ENCODE measurements around the gene PHACTR1. TPM values are rescaled to one million over a fixed set of nuclear protein-coding genes. Genes with fewer than 3 reads are reported as not detected.

Gene PHACTR1
- total and polyA plus RNA-seq, 9 of the 15 experiments (the other 6 are each of a cell fraction or from before 2014, with no cell fraction given) = 11.5 to 32.6 (median 22.0) TPM

DNA sequence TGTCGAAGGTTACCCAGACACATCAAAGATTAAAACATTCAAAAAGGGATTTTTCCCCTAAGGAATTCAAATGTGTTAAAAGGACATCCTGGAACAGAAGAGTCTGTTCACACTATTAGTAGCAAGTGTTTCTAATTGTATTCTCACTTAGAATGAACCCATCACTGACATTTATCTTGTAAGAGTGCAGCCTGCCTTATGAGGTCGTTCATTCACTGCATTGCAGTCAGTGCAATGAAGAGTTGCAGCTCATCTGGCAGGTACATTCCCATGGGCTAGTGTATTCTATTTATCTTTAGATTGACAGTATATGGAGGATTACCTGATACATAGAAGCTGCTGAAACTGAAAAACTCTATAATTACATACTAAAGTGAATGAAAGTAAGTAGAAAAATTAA is 36.5 kb downstream of the PHACTR1 start (continued):
- TF ChIP-seq MYBL2 (IDR thresholded peaks at IDR 0.05; ENCODE audit: low read depth) (no peak), MYBL2 (CRISPR knock-in tag; IDR thresholded peaks at IDR 0.05; ENCODE audit: borderline replicate concordance) (no peak), L3MBTL2 (IDR thresholded peaks at IDR 0.05) (no peak), NBN (IDR thresholded peaks at IDR 0.05; ENCODE audit: low read depth) (no peak), MXI1 (IDR thresholded peaks at IDR 0.05; ENCODE audit: low read depth, low read length) (no peak)
- TF ChIP-seq, protein P1, sequence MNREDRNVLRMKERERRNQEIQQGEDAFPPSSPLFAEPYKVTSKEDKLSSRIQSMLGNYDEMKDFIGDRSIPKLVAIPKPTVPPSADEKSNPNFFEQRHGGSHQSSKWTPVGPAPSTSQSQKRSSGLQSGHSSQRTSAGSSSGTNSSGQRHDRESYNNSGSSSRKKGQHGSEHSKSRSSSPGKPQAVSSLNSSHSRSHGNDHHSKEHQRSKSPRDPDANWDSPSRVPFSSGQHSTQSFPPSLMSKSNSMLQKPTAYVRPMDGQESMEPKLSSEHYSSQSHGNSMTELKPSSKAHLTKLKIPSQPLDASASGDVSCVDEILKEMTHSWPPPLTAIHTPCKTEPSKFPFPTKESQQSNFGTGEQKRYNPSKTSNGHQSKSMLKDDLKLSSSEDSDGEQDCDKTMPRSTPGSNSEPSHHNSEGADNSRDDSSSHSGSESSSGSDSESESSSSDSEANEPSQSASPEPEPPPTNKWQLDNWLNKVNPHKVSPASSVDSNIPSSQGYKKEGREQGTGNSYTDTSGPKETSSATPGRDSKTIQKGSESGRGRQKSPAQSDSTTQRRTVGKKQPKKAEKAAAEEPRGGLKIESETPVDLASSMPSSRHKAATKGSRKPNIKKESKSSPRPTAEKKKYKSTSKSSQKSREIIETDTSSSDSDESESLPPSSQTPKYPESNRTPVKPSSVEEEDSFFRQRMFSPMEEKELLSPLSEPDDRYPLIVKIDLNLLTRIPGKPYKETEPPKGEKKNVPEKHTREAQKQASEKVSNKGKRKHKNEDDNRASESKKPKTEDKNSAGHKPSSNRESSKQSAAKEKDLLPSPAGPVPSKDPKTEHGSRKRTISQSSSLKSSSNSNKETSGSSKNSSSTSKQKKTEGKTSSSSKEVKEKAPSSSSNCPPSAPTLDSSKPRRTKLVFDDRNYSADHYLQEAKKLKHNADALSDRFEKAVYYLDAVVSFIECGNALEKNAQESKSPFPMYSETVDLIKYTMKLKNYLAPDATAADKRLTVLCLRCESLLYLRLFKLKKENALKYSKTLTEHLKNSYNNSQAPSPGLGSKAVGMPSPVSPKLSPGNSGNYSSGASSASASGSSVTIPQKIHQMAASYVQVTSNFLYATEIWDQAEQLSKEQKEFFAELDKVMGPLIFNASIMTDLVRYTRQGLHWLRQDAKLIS (CRISPR knock-in tag; IDR thresholded peaks at IDR 0.05) = no peak

DNA sequence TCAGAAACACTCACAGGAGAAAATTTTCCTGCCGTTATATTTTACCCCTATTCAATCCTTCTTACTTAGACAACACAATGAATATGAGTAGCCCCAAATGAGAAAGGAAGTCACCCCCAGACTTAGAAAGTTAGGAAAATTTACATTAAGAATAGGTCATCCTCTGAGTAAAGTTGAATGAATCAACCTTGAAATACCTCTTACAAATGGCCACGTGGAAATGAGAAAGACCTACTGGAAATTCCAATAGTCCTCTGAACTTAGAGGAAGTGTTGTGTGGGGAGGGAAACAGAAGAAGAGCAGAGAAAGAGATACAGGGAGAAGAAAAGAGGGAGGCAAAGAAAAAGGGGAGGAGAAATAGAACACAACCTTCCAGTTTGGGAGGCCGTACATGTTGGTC is 43.7 kb downstream of the PHACTR1 start:
- 0% methylated on average over 3 of the region's 3 CpGs for WGBS (ENCODE audit: insufficient coverage, low coverage, missing lambda C conversion rate)
- Histone ChIP-seq H3K9me3 (replicated peaks; ENCODE audit: control insufficient read depth, insufficient read depth, low read depth, low read length) (no peaks in the 10 kb centered on the region), H2AFZ (ENCODE audit: low read depth, low read length) (no peak overlapping the region), H3K79me2 (ENCODE audit: control insufficient read depth, insufficient read depth, low read length) (no peaks in the 10 kb centered on the region), H3K4me3 (no peak overlapping the region), H3K27ac (ENCODE audit: extremely low read depth, low read depth, low read length) (no peak overlapping the region), H3K27me3 (ENCODE audit: control insufficient read depth in 2 of 2, insufficient read depth in 2 of 2, low read length in 2 of 2) (no peaks in the 10 kb centered on the region), H3K36me3 (ENCODE audit: control insufficient read depth, insufficient read depth, low read length) (no peaks in the 10 kb centered on the region), H3K9ac (ENCODE audit: insufficient read depth in 1 of 2, low read depth in 2 of 2, low read length in 2 of 2) (no peak overlapping the region), H3K4me1 (replicated peaks in 1 of 2; ENCODE audit: control insufficient read depth in 2 of 2, insufficient read depth in 2 of 2, low read length in 2 of 2) (no peaks in the 10 kb centered on the region), H3K9me1 (ENCODE audit: control insufficient read depth, insufficient read depth, low read length) (no peaks in the 10 kb centered on the region), H4K20me1 (replicated peaks; ENCODE audit: control insufficient read depth, insufficient read depth, low read length) (no peaks in the 10 kb centered on the region), H3K4me2 (ENCODE audit: insufficient read depth, low read length) (no peak overlapping the region)
- ATAC-seq = no peak
- TF ChIP-seq ZNF780A (CRISPR knock-in tag; IDR thresholded peaks at IDR 0.05) = no peak
- TF ChIP-seq PRMT5 (CRISPR knock-in tag; IDR thresholded peaks at IDR 0.05) = no peak
- TF ChIP-seq, protein P2, sequence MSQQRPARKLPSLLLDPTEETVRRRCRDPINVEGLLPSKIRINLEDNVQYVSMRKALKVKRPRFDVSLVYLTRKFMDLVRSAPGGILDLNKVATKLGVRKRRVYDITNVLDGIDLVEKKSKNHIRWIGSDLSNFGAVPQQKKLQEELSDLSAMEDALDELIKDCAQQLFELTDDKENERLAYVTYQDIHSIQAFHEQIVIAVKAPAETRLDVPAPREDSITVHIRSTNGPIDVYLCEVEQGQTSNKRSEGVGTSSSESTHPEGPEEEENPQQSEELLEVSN (IDR thresholded peaks at IDR 0.05; ENCODE audit: borderline replicate concordance in 1 of 2, extremely low read depth in 1 of 2, insufficient read depth in 1 of 2, insufficient read length in 1 of 2, low read depth in 1 of 2, low read length in 1 of 2, poor library complexity in 1 of 2, severe bottlenecking in 1 of 2) = no peak
- TF ChIP-seq POLR2A (conservative IDR thresholded peaks at IDR 0.05) = no peak
- no peak for TF ChIP-seq ZNF586 (CRISPR knock-in tag; conservative IDR thresholded peaks at IDR 0.05)
- TF ChIP-seq ZNF668 (CRISPR knock-in tag; IDR thresholded peaks at IDR 0.05) = no peak
- TF ChIP-seq, protein P3, sequence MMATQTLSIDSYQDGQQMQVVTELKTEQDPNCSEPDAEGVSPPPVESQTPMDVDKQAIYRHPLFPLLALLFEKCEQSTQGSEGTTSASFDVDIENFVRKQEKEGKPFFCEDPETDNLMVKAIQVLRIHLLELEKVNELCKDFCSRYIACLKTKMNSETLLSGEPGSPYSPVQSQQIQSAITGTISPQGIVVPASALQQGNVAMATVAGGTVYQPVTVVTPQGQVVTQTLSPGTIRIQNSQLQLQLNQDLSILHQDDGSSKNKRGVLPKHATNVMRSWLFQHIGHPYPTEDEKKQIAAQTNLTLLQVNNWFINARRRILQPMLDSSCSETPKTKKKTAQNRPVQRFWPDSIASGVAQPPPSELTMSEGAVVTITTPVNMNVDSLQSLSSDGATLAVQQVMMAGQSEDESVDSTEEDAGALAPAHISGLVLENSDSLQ (IDR thresholded peaks at IDR 0.05) = no peak
- TF ChIP-seq ZNF384 (IDR thresholded peaks at IDR 0.05; ENCODE audit: low read depth, low read length) = no peak
- FAIRE-seq = no peak
- ChIA-PET POLR2A (no interaction called here), CTCF (ENCODE audit: low intra/inter-chr PET ratio) (no interaction called here)
- BruUV-seq (replicated peaks) = no TSS peak
- no peak for DNase-seq (ENCODE audit: extremely low read depth in 1 of 4, low spot score in 3 of 4)
- in situ Hi-C loops (cut with MboI) (no loop called here), intact Hi-C loops (cut with micrococcal nuclease) (no loop called here)
